GM12891 (cell line): Measurements from ENCODE around the gene FN3KRP.

ENCODE experiments used
- PAX5 ChIP-seq: IDR thresholded peaks from 2 replicates; pipeline ENCODE4 v1.6.1; 2011; ENCODE audit warnings: low read length, moderate library complexity, mild to moderate bottlenecking; ENCODE audit not compliant: insufficient read depth, severe bottlenecking
- POLR2A ChIP-seq: IDR thresholded peaks from 2 replicates; pipeline ENCODE4 v1.6.1; 2011; ENCODE audit warnings: low read depth, low read length, control low read depth
- POLR2AphosphoS5 ChIP-seq: IDR thresholded peaks from 2 replicates; pipeline ENCODE4 v1.6.1; 2011; ENCODE audit warnings: low read depth, low read length, control low read depth
- POU2F2 ChIP-seq: IDR thresholded peaks from 2 replicates; pipeline ENCODE4 v1.6.1; 2011; ENCODE audit warnings: low read depth, mild to moderate bottlenecking, control low read depth, low read length, moderate library complexity
- SPI1 ChIP-seq: IDR thresholded peaks from 2 replicates; pipeline ENCODE4 v1.6.1; 2011; ENCODE audit warnings: low read depth, low read length, control low read depth
- TAF1 ChIP-seq: IDR thresholded peaks from 2 replicates; pipeline ENCODE4 v1.6.1; 2011; ENCODE audit warnings: low read depth, low read length, control low read depth

DNA sequence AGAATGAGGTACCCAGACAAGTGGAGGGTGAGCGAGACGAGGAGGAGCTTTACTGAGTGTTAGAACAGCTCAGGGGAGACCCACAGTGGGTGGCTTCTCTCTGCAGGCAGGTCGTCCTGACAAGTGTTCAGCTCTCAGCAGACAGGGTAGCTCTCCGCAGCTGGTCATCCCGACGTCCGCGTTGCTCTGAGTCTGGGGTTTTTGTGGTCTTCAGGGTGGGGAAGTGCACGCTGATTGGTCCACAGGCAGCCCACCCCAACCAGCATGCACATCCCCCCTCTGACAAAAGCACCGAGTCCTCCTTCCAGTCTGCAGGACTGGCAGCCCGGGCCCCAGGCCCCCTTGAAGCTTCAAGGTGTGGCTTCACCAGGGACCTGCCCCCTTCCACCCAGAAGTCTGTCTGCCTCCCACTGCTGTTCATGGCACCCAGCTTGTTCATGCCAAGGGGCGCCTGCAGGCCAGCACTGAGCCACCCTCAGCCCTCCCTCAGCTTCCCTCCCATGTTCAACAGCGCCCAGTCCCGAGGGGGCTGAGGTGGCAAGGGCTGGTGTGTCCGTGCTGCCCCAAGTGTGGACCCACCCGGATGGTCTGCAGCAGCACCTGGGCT, 48.4 kb upstream of the FN3KRP start:
- TF ChIP-seq POLR2AphosphoS5, result no peak
- no peak for TF ChIP-seq TAF1
- no peak for TF ChIP-seq POLR2A
- TF ChIP-seq SPI1, result no peak
- no peak for TF ChIP-seq POU2F2
- TF ChIP-seq PAX5, result no peak
